K562 (cell line): ENCODE measurements around the gene ZNF148. TPM values are rescaled to one million over a fixed set of nuclear protein-coding genes. Genes with fewer than 3 reads are reported as not detected.
A peak's percentile ranks its signal among the peaks of the same experiment; 100 is the strongest.

Experiments
- ATAC-seq: fragments of 200-7000 bp; cut with Tn5 transposase; 3 replicates; pipeline ENCODE4 v1.9.1; 2020; ENCODE audit warnings: moderate library complexity
- BruUV-seq: library from RNA; stranded (reverse); fragments of 400-500 nt; replicated peaks from 2 replicates; lab custom pipeline; 2021; lab: Mats Ljungman, UMichigan
- CTCF ChIA-PET: fragments of 300-600 bp; formaldehyde crosslinking; extraction: SDS; loops from one replicate; lab custom pipeline; 2021; ENCODE audit warnings: low intra/inter-chr PET ratio; lab: Yijun Ruan, JAX
- POLR2A ChIA-PET: fragments of 300-600, 350-650 bp; sonication (Branson Sonifier 250); formaldehyde crosslinking; extraction: SDS; loops from one replicate; lab custom pipeline; 2021; ENCODE audit warnings: antibody characterized with exemption, inconsistent platforms; lab: Yijun Ruan, JAX
- DNase-seq, 4 experiments: peaks; one replicate each; pipeline versions ENCODE4 v3.0.0 to v3.0.0-alpha.2; 2011 to 2018; ENCODE audit warnings: low spot score in 3 of 4, mixed read lengths in 3 of 4; ENCODE audit errors: extremely low read depth in 1 of 4
- FAIRE-seq: peaks from 2 replicates; lab custom pipeline; 2011; peaks lifted over from hg19 to GRCh38; lab: Jason Lieb, UNC
- H2AFZ ChIP-seq: 2 replicates; pipeline ENCODE4 v1.6.0; 2011; ENCODE audit warnings: low read depth, low read length, control low read depth, inconsistent platforms
- H3K27ac ChIP-seq: fragments of 200-600 bp; 3 replicates; pipeline ENCODE4 v1.8.0; 2011; ENCODE audit warnings: low read depth, mild to moderate bottlenecking, control low read depth, inconsistent platforms, low read length, moderate library complexity, mixed read lengths; ENCODE audit errors: extremely low read depth
- H3K27me3 ChIP-seq, 2 experiments: fragments of 300-600 bp in 1 of 2; 2 replicates in 1 of 2; 3 replicates in 1 of 2; pipeline versions ENCODE4 v1.6.0 to v1.8.0; 2011; ENCODE audit warnings: inconsistent platforms in 2 of 2, low read length in 2 of 2, mild to moderate bottlenecking in 1 of 2, mixed read lengths in 1 of 2, moderate library complexity in 1 of 2; ENCODE audit not compliant: control insufficient read depth in 2 of 2, insufficient read depth in 2 of 2
- H3K36me3 ChIP-seq: fragments of 300-600 bp; 3 replicates; pipeline ENCODE4 v1.8.0; 2011; ENCODE audit warnings: mild to moderate bottlenecking, low read length, inconsistent platforms; ENCODE audit not compliant: control insufficient read depth, insufficient read depth
- H3K4me1 ChIP-seq, 2 experiments: fragments of 200-600 bp in 1 of 2; replicated peaks in 1 of 2; 2 replicates in 1 of 2; 3 replicates in 1 of 2; pipeline versions ENCODE4 v1.5.1 to v1.8.0; 2011; ENCODE audit warnings: inconsistent platforms in 2 of 2, low read length in 2 of 2, mild to moderate bottlenecking in 1 of 2, mixed read lengths in 1 of 2, moderate library complexity in 1 of 2; ENCODE audit not compliant: control insufficient read depth in 2 of 2, insufficient read depth in 2 of 2
- H3K4me2 ChIP-seq: 2 replicates; pipeline ENCODE4 v1.6.1; 2011; ENCODE audit warnings: low read length, control low read depth, inconsistent platforms, mixed read lengths; ENCODE audit not compliant: insufficient read depth
- H3K4me3 ChIP-seq: fragments of 200-600 bp; sonication (generic), shearing (Covaris generic); 2 replicates; pipeline ENCODE4 v1.5.1; 2016; ENCODE audit warnings: control low read depth, inconsistent platforms
- H3K79me2 ChIP-seq: fragments of 200-600 bp; 3 replicates; pipeline ENCODE4 v1.8.0; 2011; ENCODE audit warnings: low read length, inconsistent platforms; ENCODE audit not compliant: control insufficient read depth, insufficient read depth
- H3K9ac ChIP-seq, 2 experiments: 2 replicates each; pipeline versions ENCODE4 v1.6.0 to v1.6.1; 2011; ENCODE audit warnings: low read depth in 2 of 2, low read length in 2 of 2, control low read depth in 1 of 2, inconsistent platforms in 1 of 2, mild to moderate bottlenecking in 1 of 2, mixed read lengths in 1 of 2; ENCODE audit not compliant: insufficient read depth in 1 of 2
- H3K9me1 ChIP-seq: one replicate; pipeline ENCODE4 v1.6.0; 2011; ENCODE audit warnings: inconsistent platforms, mild to moderate bottlenecking, low read length, moderate library complexity; ENCODE audit not compliant: control insufficient read depth, insufficient read depth
- H3K9me3 ChIP-seq: replicated peaks from 2 replicates; pipeline ENCODE4 v1.5.1; 2011; ENCODE audit warnings: low read depth, low read length, inconsistent platforms; ENCODE audit not compliant: control insufficient read depth, insufficient read depth
- H4K20me1 ChIP-seq: replicated peaks from 2 replicates; pipeline ENCODE4 v1.6.1; 2011; ENCODE audit warnings: low read length, inconsistent platforms, mixed read lengths; ENCODE audit not compliant: control insufficient read depth, insufficient read depth
- CEBPZ ChIP-seq: fragments of 150-350 bp; IDR thresholded peaks from 2 replicates; pipeline ENCODE4 v1.6.1; 2014; ENCODE audit warnings: low read depth, mild to moderate bottlenecking, low read length, borderline replicate concordance
- EHMT2 ChIP-seq: fragments of 450-650 bp; IDR thresholded peaks from 2 replicates; pipeline ENCODE4 v1.6.1; 2018; ENCODE audit warnings: antibody characterized with exemption
- GTF2F1 ChIP-seq: IDR thresholded peaks from 2 replicates; pipeline ENCODE4 v1.6.1; 2011; ENCODE audit warnings: low read depth, low read length, improper control_type of control experiment
- JUNB ChIP-seq: fragments of 450-650 bp; formaldehyde crosslinking; conservative IDR thresholded peaks from 2 replicates; pipeline ENCODE4 v1.4.0; 2020; ENCODE audit warnings: mild to moderate bottlenecking
- NFIC ChIP-seq: fragments of 450-650 bp; IDR thresholded peaks from 2 replicates; pipeline ENCODE4 v1.6.1; 2017; ENCODE audit warnings: mild to moderate bottlenecking, inconsistent platforms
- RFX7 ChIP-seq: fragments of 250-450 bp; sonication (Bioruptor Pico); IDR thresholded peaks from 2 replicates; pipeline ENCODE4 v1.5.1; 2021; ENCODE audit warnings: mild to moderate bottlenecking
- ZFX ChIP-seq: sonication (generic); formaldehyde crosslinking; IDR thresholded peaks from 2 replicates; pipeline ENCODE4 v1.8.0; 2022; ENCODE audit warnings: mild to moderate bottlenecking, missing genetic modification reagents, moderate library complexity
- ZNF316 ChIP-seq: fragments of 450-650 bp; IDR thresholded peaks from 2 replicates; pipeline ENCODE4 v1.6.1; 2016
- WGBS: fragments of 100-300 bp; shearing (Covaris generic); methylation state at CpG from one replicate; pipeline ENCODE4 v1.1.6; 2016; ENCODE audit warnings: low coverage, mixed read lengths; ENCODE audit not compliant: insufficient coverage; ENCODE audit errors: missing lambda C conversion rate; 5-methylcytosine and 5-hydroxymethylcytosine counted together
- in situ Hi-C: fragments of 300-500 bp; cut with MboI; formaldehyde crosslinking; loops from 4 replicates; pipeline ENCODE4 v1.15.0; 2018; ENCODE audit warnings: inconsistent platforms, mixed read lengths
- intact Hi-C: fragments of 100-400 bp; cut with micrococcal nuclease; formaldehyde crosslinking; loops from 2 replicates; pipeline ENCODE4 v1.14.2; 2022
- polyA plus RNA-seq, 8 experiments: library from polyadenylated mRNA; depleted of rRNA in 4 of 8; stranded (reverse) in 5 of 8; unstranded in 3 of 8; fragments of >200 nt; fragmentation: Nextera tagmentation in 2 of 8; fragmentation: Illumina TruSeq in 1 of 8; extraction: Ambion mirVana in 2 of 8; extraction: Trizol in 1 of 8; gene quantifications; 2 replicates each; pipeline versions ENCODE4 v1.2.1 to v1.2.3, GENCODE V29; 2011 to 2014; ENCODE audit warnings: inconsistent platforms in 1 of 8, missing spikeins in 1 of 8
- total RNA-seq, 7 experiments: library from RNA; depleted of rRNA in 6 of 7; stranded (reverse); fragments of >200 nt in 6 of 7; fragmentation: Illumina TruSeq in 2 of 7; extraction: Trizol in 2 of 7; gene quantifications; 2 replicates each; pipeline versions ENCODE4 v1.2.1 to v1.2.3, GENCODE V29; 2011 to 2021; ENCODE audit warnings: low replicate concordance in 1 of 7
- TF ChIP-seq, protein P1 (sequence below): fragments of 250-450 bp; sonication (Bioruptor Pico); IDR thresholded peaks from 2 replicates; pipeline ENCODE4 v1.9.0; 2021; ENCODE audit warnings: mild to moderate bottlenecking
- TF ChIP-seq, protein P2 (sequence below): fragments of 450-650 bp; formaldehyde crosslinking; IDR thresholded peaks from 2 replicates; pipeline ENCODE4 v1.4.0; 2022; ENCODE audit warnings: missing genetic modification characterization
- TF ChIP-seq, protein P3 (sequence below): fragments of 250-450 bp; sonication (Bioruptor Pico); IDR thresholded peaks from 2 replicates; pipeline ENCODE4 v1.8.0; 2021; ENCODE audit warnings: moderate library complexity, mild to moderate bottlenecking, inconsistent platforms

The ZNF148 gene
- total and polyA plus RNA-seq, 9 of the 15 experiments (the other 6 are each of a cell fraction or from before 2014, with no cell fraction given) = 2.7 to 15.1 (median 8.3) TPM

- no peaks in the 10 kb centered on the region for H4K20me1 ChIP-seq
- no peak overlapping the region for H3K9ac ChIP-seq
- TF ChIP-seq GTF2F1 (no peak), NFIC (peak; percentile 30; the same call in 1 of the 2 replicates), ZNF316 (peak; percentile 42)
- TF ChIP-seq, protein P1, sequence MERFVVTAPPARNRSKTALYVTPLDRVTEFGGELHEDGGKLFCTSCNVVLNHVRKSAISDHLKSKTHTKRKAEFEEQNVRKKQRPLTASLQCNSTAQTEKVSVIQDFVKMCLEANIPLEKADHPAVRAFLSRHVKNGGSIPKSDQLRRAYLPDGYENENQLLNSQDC (CRISPR knock-in tag) = no peak
- TF ChIP-seq, all 486 proteins: peak for 2
- no peak; the same call in 2 of the 3 replicates for ATAC-seq
- H2AFZ ChIP-seq = no peak overlapping the region
- no peaks in the 10 kb centered on the region for H3K9me1 ChIP-seq
- no TSS peak for BruUV-seq
- H3K4me2 ChIP-seq = no peak overlapping the region
- H3K27ac ChIP-seq = no peak overlapping the region
- ChIA-PET CTCF (no interaction called here), POLR2A (interaction anchor here (1.5 kb wide), 1 partner anchor 30 kb away, joined by 3 read pairs; no protein-coding TSS in a partner anchor)
- FAIRE-seq = no peak
- peaks cover 7% of the 10 kb centered on the region; the same call in 2 of the 3 replicates for H3K36me3 ChIP-seq
- intact Hi-C loops (no loop called here), in situ Hi-C loops (no loop called here)
- no peaks in the 10 kb centered on the region for H3K79me2 ChIP-seq
- WGBS = 100% methylated on average over 1 of the region's 2 CpGs
- H3K4me3 ChIP-seq = no peak overlapping the region
- H3K27me3 ChIP-seq = no peaks in the 10 kb centered on the region
- no peaks in the 10 kb centered on the region for H3K9me3 ChIP-seq
- peak in 3 of 4 experiments; percentile 5 to 21 (median 6) for DNase-seq
- no peaks in the 10 kb centered on the region for H3K4me1 ChIP-seq
Measured at GRCh38 chr3:125280668-125281361, 94.3 kb downstream of the ZNF148 start.

GRCh38 chr3:125278155-125278554 is 97.0 kb downstream of the ZNF148 start:
- in situ Hi-C loops = no loop called here
- CTCF ChIA-PET = no interaction called here
- TF ChIP-seq, protein P2, sequence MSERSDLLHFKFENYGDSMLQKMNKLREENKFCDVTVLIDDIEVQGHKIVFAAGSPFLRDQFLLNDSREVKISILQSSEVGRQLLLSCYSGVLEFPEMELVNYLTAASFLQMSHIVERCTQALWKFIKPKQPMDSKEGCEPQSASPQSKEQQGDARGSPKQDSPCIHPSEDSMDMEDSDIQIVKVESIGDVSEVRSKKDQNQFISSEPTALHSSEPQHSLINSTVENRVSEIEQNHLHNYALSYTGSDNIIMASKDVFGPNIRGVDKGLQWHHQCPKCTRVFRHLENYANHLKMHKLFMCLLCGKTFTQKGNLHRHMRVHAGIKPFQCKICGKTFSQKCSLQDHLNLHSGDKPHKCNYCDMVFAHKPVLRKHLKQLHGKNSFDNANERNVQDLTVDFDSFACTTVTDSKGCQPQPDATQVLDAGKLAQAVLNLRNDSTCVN (CRISPR knock-in tag) = no peak
- TF ChIP-seq JUNB (CRISPR knock-in tag) (no peak), EHMT2 (no peak), RFX7 (no peak), CEBPZ (no peak), ZFX (CRISPR knock-in tag) (no peak)
- TF ChIP-seq, protein P3, sequence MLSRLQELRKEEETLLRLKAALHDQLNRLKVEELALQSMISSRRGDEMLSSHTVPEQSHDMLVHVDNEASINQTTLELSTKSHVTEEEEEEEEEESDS (CRISPR knock-in tag) = no peak

More at GRCh38 chr3:125278155-125278554, 97.0 kb downstream of the ZNF148 start:
- Histone ChIP-seq H3K79me2 (no peaks in the 10 kb centered on the region), H3K27me3 (no peaks in the 10 kb centered on the region), H3K4me2 (no peak overlapping the region), H3K4me1 (no peaks in the 10 kb centered on the region), H3K36me3 (peaks cover 7% of the 10 kb centered on the region; the same call in 2 of the 3 replicates), H3K9me1 (no peaks in the 10 kb centered on the region), H2AFZ (no peak overlapping the region), H4K20me1 (no peaks in the 10 kb centered on the region), H3K9me3 (no peaks in the 10 kb centered on the region), H3K9ac (no peak overlapping the region), H3K4me3 (no peak overlapping the region), H3K27ac (no peak overlapping the region)
- intact Hi-C loops = no loop called here
- DNase-seq (no peak), ATAC-seq (no peak), FAIRE-seq (no peak)
- no TSS peak for BruUV-seq
- POLR2A ChIA-PET = no interaction called here
- WGBS = 100% methylated on average over 1 of the region's 2 CpGs
